Loucy (cell line): ENCODE data around the gene NSUN3.

Source experiments
- CTCF ChIP-seq: fragments of 200-600 bp; sonication (generic); conservative IDR thresholded peaks from 2 replicates; pipeline ENCODE4 v1.5.1; 2014; ENCODE audit warnings: mild to moderate bottlenecking, antibody characterized with exemption, low read length
- EZH2phosphoT487 ChIP-seq: fragments of 200-600 bp; IDR thresholded peaks from 2 replicates; pipeline ENCODE4 v1.6.1; 2018; ENCODE audit warnings: antibody characterized with exemption, mild to moderate bottlenecking, moderate library complexity, borderline replicate concordance

GRCh38 chr3:94024385-94024784 lies 38.5 kb upstream of the NSUN3 start:
- TF ChIP-seq CTCF, result no peak
- no peak for TF ChIP-seq EZH2phosphoT487
